HG03064 (cell line): Measurements from ENCODE around the gene LAMP2.
A peak's percentile ranks its signal among the peaks of the same experiment; 100 is the strongest.
"Not testable (repeated sequence)": the region's sequence is repeated elsewhere in the genome, so short reads cannot be mapped to it uniquely, and the experiment has no call there.

ENCODE experiments used
- ATAC-seq: cut with Tn5 transposase; IDR thresholded peaks from one replicate; pipeline ENCODE4 v1.9.1; 2021; ENCODE audit warnings: low read depth; ENCODE audit not compliant: unreplicated experiment

LAMP2 gene

DNA sequence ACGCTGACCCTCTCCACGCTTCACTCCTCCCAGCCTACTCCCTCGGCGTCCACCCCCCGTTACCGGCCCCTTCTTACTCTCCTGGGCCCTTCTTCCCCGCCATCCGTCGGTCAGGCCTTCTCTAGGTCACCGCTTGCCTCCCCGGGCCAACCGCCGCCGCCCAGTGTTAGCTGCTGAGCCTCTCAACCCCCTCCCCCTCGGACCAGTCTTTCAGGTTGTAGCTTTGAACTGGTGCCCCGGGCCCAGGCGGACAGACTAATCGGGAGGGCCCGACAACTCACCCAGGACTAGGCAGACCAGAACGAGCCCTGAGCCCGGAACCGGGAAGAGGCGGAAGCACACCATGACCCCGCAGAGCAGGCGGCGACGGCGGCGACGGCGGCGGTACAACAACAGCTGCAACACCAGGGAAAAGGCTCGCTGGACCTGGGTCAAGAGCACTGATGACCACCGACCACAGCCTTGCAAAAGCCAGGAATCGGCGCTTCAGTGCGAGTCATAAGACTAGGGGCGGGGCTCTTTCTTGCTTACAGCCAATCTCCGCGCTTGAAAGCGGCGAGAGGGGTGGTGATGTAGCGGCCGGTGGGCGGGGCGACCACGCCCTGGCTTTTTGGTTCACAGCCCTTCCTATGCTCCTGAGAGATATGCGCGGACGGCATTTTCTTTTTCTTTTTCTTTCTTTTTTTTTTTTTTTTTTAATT lies at the start of gene LAMP2:
Gene LAMP2, minus strand, starts transcription at position 472 of the 701 bp plus-strand sequence. Its CDS starts 127 bp downstream, at position 345.
- ATAC-seq, result peak; percentile 97

DNA sequence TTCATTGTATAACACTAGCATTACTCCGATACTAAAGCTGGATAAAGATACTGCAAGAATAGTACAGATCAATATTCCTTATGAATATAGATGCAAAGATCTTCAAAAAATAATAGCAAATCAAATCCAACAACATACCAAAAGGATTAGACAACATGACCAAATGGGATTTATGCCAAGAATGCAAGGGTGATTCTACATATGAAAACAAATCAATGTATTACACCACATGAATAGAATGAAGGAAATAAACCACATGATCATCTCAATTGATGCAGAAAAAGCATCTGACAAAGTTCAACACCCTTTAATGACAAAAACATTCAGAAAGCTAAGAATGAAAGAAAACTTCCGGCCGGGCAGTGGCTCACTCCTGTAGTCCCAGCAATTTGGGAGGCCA lies 48.8 kb upstream of the LAMP2 start:
- ATAC-seq, result no peak

DNA sequence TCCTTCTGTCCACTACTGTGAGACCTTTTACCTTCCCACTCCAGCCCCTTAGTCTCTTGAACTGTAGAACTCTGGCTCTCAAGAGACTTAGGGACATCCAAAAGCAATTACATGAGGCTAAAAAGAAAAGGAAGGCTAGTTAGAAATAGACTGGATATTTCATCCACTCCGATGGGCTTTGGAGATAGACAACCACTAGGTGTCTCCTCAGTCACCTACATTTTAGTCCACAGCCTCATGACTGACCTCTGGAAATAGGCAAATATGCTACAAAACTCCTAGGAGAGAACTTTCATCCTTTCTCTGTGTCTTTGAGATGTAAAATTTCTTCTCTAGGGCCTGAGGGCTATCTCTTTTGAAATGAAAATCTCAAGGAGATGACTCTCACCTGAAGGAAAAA lies 45.1 kb upstream of the LAMP2 start:
- no peak for ATAC-seq

DNA sequence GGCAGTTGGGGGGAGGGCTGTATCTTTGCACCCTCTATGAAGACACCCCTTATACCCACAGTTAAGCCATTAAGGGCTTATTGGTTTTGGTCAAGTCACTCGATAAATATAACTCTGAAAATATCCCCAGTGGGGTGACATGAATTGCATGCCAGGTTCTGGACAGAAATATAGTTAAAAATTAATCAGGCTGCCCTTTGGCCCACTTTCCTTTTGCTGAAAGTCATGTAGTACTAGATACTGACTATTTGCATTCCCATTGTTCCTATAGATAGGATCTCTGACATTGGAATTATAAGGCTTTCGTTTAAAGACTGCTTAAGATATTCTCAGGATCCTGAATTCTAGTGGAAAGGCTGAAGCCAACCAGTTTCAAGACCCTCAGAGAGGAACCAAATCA lies 43.5 kb upstream of the LAMP2 start:
- no peak for ATAC-seq

DNA sequence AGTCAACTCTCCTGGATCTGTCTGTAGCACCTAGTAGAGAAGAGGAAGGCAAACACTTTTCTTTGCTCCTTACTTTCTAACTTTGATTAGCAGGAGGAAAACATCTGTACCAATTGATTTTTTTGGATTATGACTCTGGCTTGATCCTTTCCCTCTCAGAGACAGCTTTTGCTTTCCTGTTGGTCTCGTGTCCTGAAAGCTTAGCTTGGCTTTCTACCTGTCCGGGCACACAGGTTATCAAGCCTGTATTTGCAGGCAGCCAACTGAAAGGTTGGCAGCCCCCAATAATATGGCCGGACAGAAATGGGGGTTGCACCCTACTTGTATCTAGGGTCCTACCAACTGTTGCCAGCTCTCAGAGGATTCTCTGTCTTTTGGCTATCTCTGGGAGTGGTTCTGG lies 43.1 kb upstream of the LAMP2 start:
- no peak for ATAC-seq

DNA sequence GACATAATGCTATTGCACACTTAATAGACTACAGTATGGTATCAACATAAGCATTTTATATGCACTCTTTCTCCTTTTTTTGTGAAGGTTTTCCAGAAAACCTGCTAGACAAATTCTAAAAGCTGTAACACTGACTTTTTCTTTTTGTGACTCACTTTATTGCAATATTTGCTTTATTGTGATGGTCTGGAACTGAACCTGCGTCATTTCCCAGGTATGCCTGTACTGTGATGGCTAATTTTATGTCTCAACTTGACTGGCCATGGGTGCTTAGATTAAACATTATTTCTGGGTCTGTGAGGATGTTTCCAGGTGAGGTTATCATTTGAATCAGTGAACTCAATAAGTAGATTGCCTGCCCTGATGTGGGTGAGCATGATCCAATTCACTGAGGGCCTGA lies 35.5 kb upstream of the LAMP2 start:
- ATAC-seq, result no peak

DNA sequence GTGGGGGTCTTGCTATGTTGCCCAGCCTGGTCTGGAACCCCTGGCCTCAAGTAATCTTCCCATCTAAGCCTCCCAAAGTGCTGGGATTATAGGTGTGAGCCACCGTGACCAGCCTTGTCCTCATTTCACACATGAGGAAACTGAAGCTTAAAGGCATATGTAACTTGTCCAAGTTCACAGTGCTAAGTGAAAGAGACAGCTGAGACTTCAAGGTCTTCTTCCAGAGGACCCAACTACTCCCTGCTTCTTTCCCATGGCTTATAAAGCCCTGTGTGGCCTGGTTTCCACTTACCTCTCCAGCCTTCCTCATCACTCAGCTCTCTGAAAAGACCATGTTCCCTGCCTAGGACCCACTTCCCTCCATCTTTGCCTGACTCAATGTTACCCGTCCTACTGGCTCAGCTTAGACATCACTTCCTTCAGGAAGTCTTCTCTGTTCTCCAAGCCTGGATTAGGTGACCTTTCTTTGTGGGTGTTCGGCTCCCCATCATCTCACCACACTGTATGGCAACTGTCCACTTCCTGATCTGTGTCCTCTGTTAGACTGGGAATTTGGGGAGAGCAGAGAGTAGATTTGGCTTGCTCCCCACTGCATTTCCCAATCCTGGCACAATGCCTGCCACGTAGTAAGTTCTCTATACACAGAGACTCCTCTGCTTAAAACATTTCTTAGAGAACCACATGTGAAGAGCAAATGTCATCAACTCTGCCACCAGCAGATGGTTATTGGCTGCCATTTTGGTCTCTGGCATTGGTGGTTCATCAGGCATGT lies 30.4 kb upstream of the LAMP2 start:
- no peak for ATAC-seq

DNA sequence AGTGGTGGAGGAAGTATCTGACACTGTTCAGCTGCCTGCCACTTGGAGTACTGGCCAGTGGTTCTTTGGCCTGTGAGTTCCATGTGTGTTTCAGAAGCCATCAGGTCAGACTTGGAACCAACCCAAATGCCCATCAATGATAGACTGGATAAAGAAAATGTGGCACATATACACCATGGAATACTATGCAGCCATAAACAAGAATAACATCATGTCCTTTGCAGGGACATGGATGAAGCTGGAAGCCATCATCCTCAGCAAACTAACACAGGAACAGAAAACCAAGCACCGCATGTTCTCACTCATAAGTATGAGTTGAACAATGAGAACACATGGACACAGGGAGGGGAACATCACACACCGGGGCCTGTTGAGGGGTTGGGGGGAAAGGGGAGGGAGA lies 21.0 kb upstream of the LAMP2 start:
- ATAC-seq, result not testable (repeated sequence)

DNA sequence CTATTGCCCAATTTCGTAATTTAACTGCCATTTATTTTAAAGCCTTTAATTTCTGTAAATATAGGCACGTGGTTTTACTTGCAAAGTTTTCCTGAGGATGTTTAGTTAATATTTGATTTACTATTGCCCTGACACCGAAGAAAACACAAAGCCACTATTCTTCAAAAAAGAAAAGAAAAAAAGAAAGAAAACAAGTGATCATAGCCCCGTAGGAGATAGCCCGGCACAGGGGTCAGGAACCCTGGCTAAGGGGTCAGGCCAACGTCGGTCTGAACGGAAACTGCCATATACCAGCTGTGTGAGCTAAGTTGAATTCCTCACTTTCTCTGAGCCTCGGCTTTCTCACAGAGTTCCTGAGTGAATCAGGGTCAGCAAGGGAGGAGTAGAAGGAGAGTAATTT lies 17.7 kb upstream of the LAMP2 start:
- no peak for ATAC-seq

DNA sequence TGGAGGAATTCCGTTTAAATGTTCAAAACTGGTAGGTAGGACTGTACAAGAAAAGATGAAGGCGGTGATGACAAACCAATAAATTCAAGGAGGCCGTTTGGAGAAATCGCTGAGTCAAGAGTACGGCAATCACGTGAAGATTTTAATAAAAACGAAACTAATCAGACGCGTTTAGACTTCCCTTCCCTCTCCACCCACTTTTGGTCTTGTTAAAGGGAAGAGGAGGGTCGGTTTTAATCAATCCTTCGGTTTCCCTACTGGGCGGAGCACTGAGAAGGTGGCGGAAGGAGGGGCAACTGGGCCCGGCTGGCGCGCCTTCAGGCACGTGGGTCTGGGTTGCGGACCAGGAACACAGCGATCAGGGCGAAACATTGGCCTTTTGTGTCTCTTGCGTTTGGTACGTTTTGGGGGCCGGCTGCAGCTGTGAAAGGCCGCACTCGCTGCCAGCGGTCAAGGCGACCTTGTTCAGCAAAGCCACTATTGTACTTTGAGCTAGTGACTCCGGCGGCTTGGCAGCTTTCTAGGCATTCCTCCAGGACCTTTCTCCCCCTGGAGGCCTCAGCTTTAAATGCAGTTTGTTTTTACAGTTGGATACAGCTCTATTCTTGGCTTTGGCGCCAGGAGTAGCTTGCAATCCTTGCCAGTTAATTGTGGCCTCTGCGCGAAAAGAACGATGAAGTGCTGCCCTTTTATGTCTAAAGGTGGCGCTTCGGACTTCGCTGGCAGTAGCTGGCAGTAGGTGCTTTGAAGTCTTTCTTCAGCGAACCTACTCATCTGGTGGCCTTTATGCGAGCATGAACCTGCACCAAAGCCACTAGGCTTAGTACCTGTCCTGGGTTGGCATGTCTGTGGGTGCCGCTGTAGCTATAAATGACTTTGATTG lies 16.8 kb upstream of the LAMP2 start:
- ATAC-seq, result peak; percentile 68

DNA sequence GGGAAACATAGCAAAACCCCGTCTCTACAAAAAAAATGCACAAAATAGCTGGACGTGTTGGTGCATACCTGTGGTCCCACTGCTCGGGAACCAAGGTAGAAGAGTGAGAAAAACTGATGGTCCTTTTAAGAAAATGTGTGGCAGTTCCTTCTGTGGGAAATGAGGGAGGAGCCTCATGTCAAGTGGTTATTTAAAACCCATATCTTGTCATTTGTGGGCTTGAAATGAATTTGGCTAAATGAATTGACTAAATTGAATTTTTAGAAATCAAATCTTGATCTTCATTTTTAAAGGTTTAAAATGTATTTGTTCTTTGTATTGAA lies 16.2 kb upstream of the LAMP2 start:
- ATAC-seq, result no peak

DNA sequence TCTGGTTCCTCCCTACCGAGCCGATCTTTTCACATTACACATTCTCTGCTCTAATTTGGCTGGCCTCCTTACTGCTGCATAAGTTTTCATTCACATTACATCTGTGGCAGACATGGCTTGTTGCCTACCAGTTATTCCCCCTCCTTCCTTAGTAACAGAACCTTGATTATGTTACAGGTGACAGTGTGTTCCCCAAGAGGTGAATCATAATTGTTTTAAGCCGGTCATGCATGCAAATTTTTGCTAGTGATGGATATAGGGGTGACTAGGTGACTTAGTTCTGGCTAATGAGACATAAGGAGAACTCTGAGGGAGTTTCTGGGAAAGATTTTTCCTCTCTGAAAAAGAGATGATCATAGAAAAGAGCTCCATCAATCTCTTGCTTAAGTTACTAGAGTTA lies 8.4 kb upstream of the LAMP2 start:
- ATAC-seq, result no peak

DNA sequence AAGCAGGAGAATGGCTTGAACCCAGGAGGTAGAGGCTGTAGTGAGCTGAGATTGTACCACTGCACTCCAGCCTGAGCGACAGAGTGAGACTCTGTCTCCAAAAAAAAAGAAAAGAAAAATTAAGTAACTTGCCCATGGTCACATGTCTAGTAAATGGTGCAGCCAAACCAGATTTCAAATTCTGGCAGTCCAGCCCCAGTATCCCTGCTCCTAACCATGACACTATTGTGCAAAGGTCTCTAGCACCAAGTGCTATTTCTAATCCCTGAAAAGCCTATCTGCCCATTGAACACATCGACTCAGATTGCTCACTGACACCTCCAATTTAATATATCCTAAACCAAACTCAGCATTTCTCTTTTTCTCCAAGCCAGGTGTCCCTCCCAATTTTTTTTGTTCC lies 7.6 kb upstream of the LAMP2 start:
- no peak for ATAC-seq

DNA sequence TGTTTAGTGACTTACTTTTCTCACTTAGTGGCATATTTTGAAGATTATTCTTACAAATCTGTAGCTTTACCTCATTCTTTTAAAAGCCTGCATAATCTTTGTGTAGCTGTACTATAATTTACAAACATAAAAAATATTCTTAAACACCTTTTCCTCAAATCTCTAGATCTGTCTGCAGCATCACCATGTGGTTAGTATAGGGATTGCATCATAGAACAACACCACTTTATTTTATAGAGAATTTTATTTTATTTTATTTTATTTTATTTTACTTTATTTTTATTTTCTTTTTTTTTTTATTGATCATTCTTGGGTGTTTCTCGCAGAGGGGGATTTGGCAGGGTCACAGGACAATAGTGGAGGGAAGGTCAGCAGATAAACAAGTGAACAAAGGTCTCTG lies 6.4 kb upstream of the LAMP2 start:
- not testable (repeated sequence) for ATAC-seq

DNA sequence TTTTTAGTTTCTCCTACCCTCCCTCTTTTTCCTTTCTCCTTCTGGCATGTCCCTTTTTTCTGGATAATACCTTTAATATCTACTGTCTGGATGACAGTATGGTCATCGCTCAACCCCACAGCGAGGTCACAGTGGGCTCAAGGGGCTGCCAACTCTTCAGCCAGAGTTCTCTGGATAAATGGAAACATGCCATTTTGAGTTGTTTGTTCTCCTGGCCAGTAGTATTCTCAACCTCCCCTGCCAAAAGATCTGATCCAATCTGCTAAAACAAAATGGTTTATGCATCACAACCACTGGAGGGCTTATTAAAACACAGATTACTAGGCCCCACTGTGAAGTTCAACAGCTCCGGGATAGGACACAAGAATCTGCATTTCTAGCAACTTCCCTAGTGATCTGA lies 5.0 kb upstream of the LAMP2 start:
- no peak for ATAC-seq

DNA sequence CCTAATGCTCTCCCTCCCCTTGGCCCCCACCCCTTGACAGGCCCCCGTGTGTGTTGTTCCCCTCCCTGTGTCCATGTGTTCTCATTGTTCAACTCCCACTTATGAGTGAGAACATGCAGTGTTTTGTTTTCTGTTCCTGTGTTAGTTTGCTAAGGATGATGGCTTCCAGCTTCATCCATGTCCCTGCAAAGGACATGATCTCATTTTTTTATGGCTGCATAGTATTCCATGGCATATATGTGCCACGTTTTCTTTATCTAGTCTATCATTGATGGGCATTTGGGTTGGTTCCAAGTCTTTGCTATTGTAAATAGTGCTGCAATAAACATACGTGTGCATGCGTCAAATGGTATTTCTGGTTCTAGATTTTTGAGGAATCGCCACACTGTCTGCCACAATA lies 561 bp upstream of the LAMP2 start:
- not testable (repeated sequence) for ATAC-seq

DNA sequence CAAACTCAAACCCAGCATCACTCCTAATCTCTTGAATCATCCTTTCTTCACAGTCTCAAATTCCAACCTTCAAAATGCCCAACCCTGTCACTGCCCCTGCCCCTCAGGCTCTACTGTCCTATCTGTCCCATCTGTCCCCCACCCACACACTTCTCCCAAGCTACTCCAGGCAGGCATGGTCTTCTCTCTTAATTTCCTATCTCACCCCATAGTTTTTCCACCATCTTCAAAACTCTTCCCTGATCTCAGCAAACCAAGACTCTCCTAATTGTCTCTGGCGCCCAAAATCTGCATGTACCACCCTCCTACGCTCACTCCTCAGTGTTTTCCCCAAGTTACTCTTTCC lies 644 bp downstream of the LAMP2 start:
- no peak for ATAC-seq

DNA sequence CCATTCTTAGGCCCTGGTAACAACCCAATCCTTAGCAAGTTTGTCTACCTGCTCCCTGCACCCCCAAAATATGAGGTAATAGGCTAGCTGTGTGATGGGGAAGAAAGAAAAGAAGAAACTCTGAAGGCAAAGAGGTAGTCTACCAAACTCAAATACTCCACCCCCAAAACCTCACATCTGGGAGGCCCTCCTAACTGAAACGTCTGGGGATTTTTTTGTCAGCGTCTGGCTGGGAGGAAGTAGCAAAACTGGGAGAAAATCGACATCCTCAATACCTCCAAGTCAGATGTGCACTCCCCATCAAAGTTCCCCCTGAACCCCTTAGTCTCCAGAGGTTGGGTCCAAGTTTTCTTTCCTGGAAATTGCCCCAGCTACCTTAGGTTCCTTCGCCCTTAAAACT lies 1.0 kb downstream of the LAMP2 start:
- ATAC-seq, result no peak

DNA sequence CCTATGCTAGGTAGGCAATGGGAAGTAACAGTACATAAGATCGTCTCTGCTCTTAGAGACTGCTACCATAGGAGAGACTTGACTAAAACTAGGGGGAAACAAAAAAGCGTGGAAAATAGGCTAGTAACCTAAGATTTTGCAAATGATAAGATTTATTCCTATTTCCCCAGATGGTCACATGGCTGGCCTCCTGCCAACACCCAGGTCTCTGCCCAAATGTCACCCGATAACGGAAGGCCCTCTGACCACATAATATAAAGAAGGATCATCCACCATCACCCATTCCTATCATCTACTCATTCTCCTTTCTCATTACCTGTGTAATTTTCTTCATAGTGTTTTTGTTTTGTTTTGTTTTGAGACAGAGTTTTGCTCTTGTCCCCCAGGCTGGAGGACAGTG lies 4.7 kb downstream of the LAMP2 start:
- no peak for ATAC-seq

DNA sequence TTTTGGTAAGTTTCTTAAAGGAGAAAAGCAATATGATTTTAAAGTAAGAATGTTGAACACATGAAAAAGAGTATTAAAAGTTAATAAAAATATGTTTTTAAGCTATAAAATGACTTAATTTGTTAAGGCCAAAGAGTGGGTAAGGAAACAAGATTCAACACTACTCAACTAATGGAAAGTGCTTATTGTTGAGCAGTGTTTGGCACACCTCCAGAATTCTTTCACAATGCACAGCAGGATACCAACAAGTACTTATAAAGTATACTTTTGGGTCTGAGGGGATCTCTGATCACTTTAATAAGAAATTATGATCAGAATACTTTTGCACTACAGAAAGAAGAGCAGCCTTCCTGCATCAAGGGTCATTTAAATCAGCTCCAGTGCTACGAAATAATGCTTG lies 5.9 kb downstream of the LAMP2 start:
- no peak for ATAC-seq

DNA sequence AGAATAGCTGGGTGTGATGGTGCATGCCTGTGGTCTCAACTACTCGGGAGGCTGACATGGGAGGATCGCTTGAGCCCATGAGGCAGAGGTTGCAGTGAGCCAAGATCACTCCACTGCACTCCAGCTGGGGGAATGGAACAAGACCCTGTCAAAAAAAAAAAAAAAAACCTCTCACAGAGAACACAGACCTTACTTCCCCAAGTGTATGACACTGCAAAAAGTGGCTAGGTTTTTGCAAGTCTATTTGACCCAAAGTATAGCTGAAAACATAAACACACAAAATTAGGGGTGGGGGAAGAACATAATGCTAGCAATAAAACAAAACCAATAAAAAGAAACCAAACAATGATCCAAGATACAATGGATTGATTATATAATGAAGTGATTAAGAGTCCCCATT lies 6.7 kb downstream of the LAMP2 start:
- ATAC-seq, result no peak

DNA sequence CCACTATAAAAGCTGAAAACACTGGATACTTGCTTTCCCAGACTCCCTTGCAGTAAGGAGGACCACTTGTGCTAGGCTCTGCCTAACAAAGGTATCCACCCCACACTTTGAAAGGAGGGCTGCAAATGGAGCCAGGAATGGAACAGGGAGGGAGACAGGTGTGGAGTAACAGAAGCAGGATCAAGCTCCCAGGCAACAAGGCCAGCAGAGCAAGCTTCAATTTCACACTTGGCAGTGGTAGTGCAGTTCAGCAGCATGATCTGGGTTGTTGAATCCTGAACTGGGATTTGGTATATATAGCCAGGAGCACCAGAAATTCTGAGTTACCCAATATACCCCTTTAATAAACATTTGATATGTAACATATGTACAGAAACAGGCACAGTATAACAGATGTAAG lies 9.8 kb downstream of the LAMP2 start:
- ATAC-seq, result no peak
